ENCODE results near the gene TMEM128. TPM values are rescaled to one million over a fixed set of nuclear protein-coding genes. Genes with fewer than 3 reads are reported as not detected.

Gene TMEM128
- total RNA-seq, 1 donor from 2014 or later = 15.2 TPM

DNA sequence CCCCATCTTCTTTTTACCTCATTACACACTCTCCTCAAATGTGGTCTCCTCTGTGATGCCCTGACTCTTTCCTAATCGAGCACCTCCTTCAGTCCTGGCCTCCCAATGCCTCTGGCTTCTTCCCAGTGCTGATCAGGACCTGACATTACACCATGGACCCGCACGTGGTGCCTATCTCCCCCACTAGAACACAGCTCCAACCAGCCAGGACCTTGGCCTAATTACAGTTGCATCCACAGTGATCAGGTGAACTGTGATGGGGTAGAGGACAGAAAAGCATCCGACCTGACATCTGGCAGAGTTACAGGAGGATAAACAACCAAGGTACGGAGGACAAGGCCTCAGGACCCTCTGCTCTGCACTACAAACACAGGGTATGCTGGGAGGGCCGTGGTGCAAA lies 29.5 kb upstream of the TMEM128 start:
- H3K4me3 ChIP-seq = no peak overlapping the region
- no peak for DNase-seq (ENCODE audit: extremely low spot score in 2 of 2)
- TF ChIP-seq POLR2AphosphoS5 (IDR thresholded peaks at IDR 0.05; ENCODE audit: insufficient read depth in 1 of 2, low read depth in 1 of 2) (no peak), POLR2A (IDR thresholded peaks at IDR 0.05) (no peak)
- TF ChIP-seq, protein P1, sequence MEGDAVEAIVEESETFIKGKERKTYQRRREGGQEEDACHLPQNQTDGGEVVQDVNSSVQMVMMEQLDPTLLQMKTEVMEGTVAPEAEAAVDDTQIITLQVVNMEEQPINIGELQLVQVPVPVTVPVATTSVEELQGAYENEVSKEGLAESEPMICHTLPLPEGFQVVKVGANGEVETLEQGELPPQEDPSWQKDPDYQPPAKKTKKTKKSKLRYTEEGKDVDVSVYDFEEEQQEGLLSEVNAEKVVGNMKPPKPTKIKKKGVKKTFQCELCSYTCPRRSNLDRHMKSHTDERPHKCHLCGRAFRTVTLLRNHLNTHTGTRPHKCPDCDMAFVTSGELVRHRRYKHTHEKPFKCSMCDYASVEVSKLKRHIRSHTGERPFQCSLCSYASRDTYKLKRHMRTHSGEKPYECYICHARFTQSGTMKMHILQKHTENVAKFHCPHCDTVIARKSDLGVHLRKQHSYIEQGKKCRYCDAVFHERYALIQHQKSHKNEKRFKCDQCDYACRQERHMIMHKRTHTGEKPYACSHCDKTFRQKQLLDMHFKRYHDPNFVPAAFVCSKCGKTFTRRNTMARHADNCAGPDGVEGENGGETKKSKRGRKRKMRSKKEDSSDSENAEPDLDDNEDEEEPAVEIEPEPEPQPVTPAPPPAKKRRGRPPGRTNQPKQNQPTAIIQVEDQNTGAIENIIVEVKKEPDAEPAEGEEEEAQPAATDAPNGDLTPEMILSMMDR (IDR thresholded peaks at IDR 0.05) = no peak
- H3K4me1 ChIP-seq = no peaks in the 10 kb centered on the region
- intact Hi-C loops (cut with DNase I) = no loop called here
- no peaks in the 10 kb centered on the region for H3K9me3 ChIP-seq
- no peak overlapping the region for H3K27ac ChIP-seq
- no peaks in the 10 kb centered on the region for H3K27me3 ChIP-seq
- peaks cover 0 to 60% of the 10 kb centered on the region in 2 donors for H3K36me3 ChIP-seq

DNA sequence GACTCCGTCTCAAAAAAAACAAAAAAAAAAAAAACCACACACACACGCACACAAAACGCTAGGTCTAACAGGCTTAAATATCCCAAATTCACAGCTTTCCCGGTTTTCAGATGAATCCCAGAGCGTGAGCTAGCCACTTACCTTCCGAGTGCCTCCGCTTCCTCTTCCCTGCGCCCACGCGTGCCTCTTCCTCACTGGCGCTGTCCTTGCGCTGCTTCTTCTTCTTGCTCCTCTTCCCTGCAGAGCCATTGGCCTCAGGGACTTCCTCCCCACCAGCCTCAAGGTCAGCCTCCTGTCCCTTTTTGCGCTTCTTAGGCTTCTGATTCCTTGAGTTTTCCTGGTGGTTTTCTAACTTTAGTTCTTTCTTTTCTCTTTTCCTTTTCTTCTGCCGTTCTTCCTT lies 26.2 kb upstream of the TMEM128 start:
- no peak for DNase-seq (ENCODE audit: extremely low spot score in 2 of 2)
- TF ChIP-seq POLR2AphosphoS5 (IDR thresholded peaks at IDR 0.05; ENCODE audit: insufficient read depth in 1 of 2, low read depth in 1 of 2) (no peak), POLR2A (IDR thresholded peaks at IDR 0.05) (no peak)
- TF ChIP-seq, protein P1 (IDR thresholded peaks at IDR 0.05) = no peak
- Histone ChIP-seq H3K27ac (no peak overlapping the region), H3K36me3 (peaks cover 0 to 46% of the 10 kb centered on the region in 2 donors), H3K4me1 (no peaks in the 10 kb centered on the region), H3K9me3 (no peaks in the 10 kb centered on the region), H3K27me3 (no peaks in the 10 kb centered on the region), H3K4me3 (no peak overlapping the region)
- intact Hi-C loops (cut with DNase I) = no loop called here

DNA sequence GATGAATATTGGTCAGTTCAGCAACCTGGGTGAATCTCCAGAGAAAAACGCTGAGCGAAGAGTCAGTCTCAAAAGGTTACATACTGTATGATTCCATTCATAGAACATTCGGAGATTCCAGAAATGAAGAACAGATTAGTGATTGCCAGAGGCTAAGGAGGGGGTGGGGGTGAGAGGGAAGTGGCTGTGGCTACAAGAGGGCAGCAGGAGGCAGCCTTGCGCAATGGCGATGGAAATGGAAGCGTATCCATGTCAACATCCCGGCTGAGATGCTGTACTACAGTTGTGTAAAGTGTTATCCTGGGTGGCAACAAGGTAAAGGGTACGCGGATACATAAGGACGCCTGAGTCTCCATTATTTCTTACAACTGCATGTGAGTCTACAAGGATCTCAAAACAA lies 23.9 kb upstream of the TMEM128 start:
- intact Hi-C loops (cut with DNase I) = no loop called here
- no peak overlapping the region for H3K4me3 ChIP-seq
- peaks cover 0 to 46% of the 10 kb centered on the region in 2 donors for H3K36me3 ChIP-seq
- no peak overlapping the region for H3K27ac ChIP-seq
- TF ChIP-seq POLR2AphosphoS5 (IDR thresholded peaks at IDR 0.05; ENCODE audit: insufficient read depth in 1 of 2, low read depth in 1 of 2) = no peak
- TF ChIP-seq, protein P1 (IDR thresholded peaks at IDR 0.05) = no peak
- TF ChIP-seq POLR2A (IDR thresholded peaks at IDR 0.05) = no peak
- DNase-seq (ENCODE audit: extremely low spot score in 2 of 2) = no peak
- no peaks in the 10 kb centered on the region for H3K4me1 ChIP-seq
- H3K9me3 ChIP-seq = no peaks in the 10 kb centered on the region
- H3K27me3 ChIP-seq = no peaks in the 10 kb centered on the region

DNA sequence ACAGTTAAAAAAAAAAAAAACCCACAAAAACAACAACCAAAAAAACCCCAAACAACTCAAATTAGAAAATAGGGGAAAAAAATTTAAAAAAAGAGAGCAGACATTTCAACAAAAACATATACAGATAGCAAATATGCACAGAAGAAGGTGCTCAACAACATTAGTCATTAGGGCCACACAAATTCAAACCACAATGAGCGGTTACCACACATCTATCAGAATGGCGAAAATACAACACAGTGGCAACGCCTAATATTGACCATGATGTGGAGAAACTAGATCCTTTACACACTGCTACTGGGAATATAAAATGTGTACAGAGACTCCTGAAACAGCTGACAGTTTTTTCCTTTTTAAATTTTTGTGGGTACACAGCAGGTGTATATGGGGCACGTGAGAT lies 22.5 kb upstream of the TMEM128 start:
- TF ChIP-seq, protein P1 (IDR thresholded peaks at IDR 0.05) = no peak
- TF ChIP-seq POLR2A (IDR thresholded peaks at IDR 0.05) (no peak), POLR2AphosphoS5 (IDR thresholded peaks at IDR 0.05; ENCODE audit: insufficient read depth in 1 of 2, low read depth in 1 of 2) (no peak)
- no peak for DNase-seq (ENCODE audit: extremely low spot score in 2 of 2)
- Histone ChIP-seq H3K27ac (no peak overlapping the region), H3K4me3 (no peak overlapping the region), H3K27me3 (no peaks in the 10 kb centered on the region), H3K9me3 (no peaks in the 10 kb centered on the region), H3K36me3 (peaks cover 0 to 45% of the 10 kb centered on the region in 2 donors), H3K4me1 (no peaks in the 10 kb centered on the region)
- intact Hi-C loops (cut with DNase I) = no loop called here

DNA sequence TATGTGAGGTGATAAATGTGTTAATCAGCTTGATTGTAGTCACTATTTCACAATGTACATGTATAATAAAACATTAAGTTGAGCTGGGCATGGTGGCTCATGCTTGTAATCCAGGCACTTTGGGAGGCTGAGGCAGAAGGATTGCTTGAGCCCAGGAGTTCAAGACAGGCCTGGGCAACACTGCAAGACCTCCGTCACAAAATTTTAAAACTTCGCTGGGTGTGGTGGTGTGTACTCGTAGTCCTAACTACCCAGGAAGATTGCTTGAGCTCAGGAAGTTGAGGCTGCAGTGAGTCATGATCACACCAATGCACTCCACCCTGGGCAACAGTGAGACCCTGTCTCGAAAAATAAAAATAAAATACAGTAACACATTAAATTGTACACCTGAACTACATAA lies 21.8 kb upstream of the TMEM128 start:
- TF ChIP-seq POLR2AphosphoS5 (IDR thresholded peaks at IDR 0.05; ENCODE audit: insufficient read depth in 1 of 2, low read depth in 1 of 2) = no peak
- TF ChIP-seq POLR2A (IDR thresholded peaks at IDR 0.05) = no peak
- TF ChIP-seq, protein P1 (IDR thresholded peaks at IDR 0.05) = no peak
- Histone ChIP-seq H3K27me3 (no peaks in the 10 kb centered on the region), H3K9me3 (no peaks in the 10 kb centered on the region), H3K36me3 (peaks cover 0 to 42% of the 10 kb centered on the region in 2 donors), H3K4me1 (no peaks in the 10 kb centered on the region), H3K27ac (no peak overlapping the region), H3K4me3 (no peak overlapping the region)
- intact Hi-C loops (cut with DNase I) = no loop called here
- no peak for DNase-seq (ENCODE audit: extremely low spot score in 2 of 2)
